Inflammatory macrophage treated with lipopolysaccharide for 4 hours (primary cell): ENCODE measurements around the gene IL23R.

Experiments used
- DNase-seq: peaks from one replicate; pipeline ENCODE4 v3.0.0-alpha.2; 2020

Gene IL23R

GRCh38 chr1:67250051-67250653, 83.9 kb downstream of the IL23R start:
- DNase-seq: no peak

- DNase-seq: no peak
Observed at GRCh38 chr1:67256291-67257172, 90.3 kb downstream of the IL23R start.

- no peak for DNase-seq
Observed at GRCh38 chr1:67257173-67257535, 90.9 kb downstream of the IL23R start.

- no peak for DNase-seq
Observed at GRCh38 chr1:67261680-67262079, 95.4 kb downstream of the IL23R start.

GRCh38 chr1:67262735-67263134, 96.5 kb downstream of the IL23R start:
- DNase-seq: no peak

GRCh38 chr1:67264152-67264551, 97.9 kb downstream of the IL23R start:
- DNase-seq: no peak

- DNase-seq: no peak
Observed at GRCh38 chr1:67264899-67265298, 98.6 kb downstream of the IL23R start.

DNA sequence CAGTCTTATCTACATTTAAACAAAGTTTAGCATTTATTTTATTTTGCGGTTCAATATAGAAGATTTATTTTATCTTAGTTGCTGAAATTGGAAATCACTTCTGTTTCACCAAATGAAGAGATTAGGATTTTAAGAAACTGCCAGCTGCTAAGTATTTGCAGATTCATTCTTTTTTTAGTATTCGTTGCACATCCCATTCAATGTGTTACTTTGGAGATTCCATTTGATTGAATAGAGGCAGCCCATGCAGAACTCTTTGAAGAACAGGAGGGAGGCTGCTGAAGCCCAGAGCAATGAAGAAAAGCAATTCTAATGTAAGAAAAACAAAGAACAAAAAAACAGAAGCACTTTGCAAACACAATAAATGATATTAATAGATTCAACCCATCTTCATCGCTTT, 102.8 kb downstream of the IL23R start:
- no peak for DNase-seq

DNA sequence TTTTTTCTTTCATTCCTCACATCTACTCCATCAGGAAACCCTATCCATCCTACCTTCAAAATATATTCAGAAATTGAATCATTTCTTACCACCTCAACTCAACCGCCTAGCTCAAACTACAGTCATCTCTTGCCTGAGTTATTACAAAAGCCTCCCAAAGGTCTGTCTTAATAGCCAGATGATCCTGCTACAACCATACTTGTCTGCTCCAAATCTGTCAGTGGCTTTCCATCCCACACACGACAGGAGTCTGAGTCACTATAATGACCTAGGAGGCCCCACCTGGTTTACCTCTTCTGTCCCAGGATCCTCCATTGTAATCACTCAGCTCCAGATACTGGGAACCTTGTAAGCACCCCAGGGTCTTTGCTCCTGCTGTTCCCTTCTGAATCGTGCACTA, 104.3 kb downstream of the IL23R start:
- DNase-seq: no peak

DNA sequence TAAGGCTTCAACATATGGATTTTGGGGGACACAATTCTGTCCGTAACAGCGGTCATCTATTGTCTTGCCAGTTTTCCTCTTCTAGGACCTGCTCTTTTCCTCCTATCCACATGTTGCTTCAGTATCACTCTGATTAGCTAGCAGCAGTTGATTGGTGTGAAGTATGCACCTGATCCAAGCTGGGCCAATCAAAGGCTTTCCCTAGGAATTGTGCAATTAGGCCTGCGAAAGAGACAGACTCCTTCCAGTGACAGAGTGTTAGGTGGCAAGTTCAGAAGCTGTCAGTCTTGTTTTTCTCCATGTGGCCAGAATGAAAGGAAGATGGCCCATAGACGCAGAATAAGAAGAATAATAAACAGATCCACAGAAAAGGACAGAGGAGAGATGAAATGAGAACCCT, 107.3 kb downstream of the IL23R start:
- no peak for DNase-seq

DNA sequence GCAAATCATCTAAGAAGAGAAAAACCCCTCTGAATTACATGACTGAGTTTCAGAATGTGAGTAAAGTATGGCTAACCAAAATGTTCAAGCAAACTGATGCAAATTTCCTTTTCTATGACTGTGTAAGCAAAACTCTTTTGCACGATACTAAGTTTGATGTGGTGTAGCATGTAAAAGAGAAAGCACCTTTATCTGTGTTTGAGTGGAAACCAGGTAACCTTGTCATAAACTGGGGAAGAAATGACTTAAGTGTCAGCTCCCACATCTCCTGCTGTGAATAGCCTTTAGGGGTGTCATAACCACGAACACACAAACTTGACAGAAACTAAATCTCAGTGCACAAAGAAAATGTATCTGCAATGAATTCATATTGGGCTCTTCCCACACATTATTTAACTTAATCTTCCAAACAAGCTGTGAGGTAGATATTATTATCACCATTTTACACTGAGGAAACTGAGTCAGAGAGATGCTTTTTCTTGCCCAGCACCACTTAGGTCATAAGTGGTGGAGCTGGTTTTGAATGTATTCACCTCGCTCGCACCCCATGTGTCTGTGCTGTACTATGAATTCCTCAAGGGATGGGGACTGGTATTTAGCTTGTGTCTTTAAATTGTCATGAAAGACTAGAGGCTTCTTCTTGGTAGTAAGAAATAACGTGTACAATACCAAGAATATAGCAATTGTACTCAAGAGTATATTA, 108.5 kb downstream of the IL23R start:
- no peak for DNase-seq

DNA sequence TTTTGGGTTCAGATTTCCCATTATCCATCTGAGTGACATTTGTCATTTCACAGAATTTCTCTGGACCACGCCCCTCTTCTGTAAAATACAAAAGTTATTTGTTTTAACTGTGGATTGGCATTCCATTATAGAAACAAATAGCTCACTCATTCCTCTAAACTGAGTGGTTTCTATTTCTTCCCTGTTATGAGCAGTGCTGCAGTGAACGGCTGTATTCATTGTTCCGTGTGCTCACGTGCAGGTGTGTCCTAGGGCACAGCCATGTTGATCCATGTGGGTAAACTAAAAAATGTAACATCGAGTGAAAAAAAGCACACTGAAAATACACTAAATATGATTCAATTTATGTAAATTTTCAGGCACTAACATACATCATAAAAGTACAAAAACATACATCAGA, 114.4 kb downstream of the IL23R start:
- no peak for DNase-seq

GRCh38 chr1:67281244-67281643, 115.0 kb downstream of the IL23R start:
- DNase-seq: no peak

DNA sequence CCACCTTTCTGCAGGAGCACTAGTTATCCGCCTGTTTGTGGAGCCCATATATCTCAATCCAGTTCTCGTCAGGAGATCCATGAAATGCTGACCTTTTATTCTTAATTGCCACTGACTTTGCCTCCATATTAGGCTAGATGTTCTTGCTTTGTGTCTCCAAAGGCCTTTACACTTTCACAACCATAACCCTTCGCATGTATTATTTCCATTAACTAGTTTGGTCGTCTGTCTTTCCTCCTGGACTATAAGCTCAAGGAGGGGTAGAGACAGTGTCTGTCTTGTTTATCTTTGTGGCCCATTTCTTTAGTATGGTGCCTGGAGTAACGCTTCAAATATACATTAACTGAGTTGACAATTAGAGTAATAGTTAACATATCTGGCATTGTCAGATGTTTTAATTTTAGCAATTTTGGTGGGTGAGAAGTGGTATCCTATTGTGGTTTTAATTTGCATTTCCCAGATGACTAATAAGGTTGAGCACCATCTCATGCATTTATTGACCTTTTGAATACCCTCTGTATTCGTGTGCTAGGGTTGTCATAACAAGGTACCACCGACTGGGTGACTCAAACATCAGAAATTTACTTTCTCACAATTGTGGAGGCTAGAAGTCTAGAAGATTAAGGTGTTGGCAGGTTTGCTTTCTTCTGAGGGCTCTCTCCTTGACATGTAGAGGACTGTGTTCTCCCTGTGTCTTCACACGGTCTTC, 119.7 kb downstream of the IL23R start:
- DNase-seq: no peak

- no peak for DNase-seq
Observed at GRCh38 chr1:67290236-67290635, 124.0 kb downstream of the IL23R start.

DNA sequence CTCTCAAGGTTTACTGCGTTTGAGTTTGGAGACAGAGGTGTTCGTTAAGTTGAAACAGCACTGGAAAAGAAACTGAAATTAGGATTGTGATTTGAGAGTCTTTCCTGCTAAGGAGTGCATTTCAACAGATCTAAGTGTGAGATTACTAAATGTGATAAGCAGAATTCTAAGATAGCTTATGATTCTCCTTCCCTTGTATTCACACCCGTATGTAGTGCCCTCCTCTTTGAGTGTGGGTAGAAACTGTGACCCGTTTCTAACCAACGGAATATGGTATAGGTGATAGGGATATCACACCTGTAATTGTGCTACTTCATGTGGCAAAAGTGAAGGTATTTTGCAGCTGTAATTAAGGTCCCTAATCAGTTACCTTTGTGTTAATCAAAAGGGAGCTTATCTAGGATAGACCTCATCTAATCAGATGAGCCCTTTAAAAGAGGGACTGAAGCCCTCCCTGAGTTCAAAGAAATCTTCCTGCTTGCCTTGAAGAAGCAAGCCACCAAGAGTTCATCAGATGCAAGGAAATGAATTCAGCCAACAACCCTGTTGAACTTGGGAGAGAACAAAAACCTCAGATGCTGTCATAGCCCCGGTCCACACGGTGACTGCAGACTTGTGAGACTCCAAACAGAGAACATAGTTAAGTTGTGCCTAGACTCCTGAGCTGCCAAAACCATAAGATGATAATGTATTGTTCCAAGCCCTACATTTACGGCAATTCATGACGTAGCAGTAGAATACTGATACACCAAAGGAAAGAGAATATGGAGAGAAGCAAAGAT, 128.8 kb downstream of the IL23R start:
- DNase-seq: no peak

GRCh38 chr1:67298762-67299161, 132.5 kb downstream of the IL23R start:
- no peak for DNase-seq

- DNase-seq: no peak
Observed at GRCh38 chr1:67299296-67299695, 133.0 kb downstream of the IL23R start.

GRCh38 chr1:67300561-67300960, 134.3 kb downstream of the IL23R start:
- no peak for DNase-seq

GRCh38 chr1:67304023-67304422, 137.8 kb downstream of the IL23R start:
- DNase-seq: no peak

DNA sequence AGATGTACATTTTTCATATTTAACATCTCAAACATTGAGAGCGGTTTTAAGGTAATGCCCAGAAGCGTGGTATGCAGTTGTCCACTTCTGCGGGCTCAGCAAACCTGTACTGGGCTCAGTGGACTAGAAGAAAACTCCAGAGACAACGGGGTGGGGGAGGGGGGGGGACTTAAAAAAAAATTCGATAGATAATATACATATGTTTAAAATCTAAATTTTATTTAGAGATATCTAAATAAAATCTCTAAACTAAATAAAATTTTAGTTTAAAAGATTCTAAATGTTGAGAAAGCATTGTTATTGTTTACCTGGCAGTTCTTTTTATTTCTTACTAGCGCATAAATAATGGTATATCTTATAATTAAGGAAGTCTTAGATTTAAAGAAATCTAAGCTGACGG, 140.3 kb downstream of the IL23R start:
- no peak for DNase-seq

DNA sequence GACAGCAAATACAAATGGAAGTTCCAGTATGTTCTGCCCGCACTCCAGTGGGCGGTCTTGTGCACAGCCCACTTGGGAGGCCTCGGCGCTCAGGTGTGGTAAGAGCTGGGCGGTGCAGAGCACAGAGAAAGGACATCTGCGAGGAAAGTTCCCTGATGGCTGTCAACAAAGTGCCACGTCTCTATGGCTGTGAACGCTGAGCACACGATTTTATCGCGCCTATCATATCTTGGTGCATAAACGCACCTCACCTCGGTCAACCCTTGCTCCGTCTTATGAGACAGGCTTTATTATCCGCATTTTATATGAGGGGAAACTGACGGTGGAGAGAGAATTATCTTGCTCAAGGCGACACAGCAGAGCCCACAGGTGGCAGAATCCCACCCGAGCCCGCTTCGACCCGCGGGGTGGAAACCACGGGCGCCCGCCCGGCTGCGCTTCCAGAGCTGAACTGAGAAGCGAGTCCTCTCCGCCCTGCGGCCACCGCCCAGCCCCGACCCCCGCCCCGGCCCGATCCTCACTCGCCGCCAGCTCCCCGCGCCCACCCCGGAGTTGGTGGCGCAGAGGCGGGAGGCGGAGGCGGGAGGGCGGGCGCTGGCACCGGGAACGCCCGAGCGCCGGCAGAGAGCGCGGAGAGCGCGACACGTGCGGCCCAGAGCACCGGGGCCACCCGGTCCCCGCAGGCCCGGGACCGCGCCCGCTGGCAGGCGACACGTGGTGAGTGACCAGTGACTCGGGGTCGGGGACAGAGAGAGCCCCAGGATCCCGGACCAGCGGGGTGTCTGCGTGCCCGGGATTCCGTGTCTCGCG, 141.2 kb downstream of the IL23R start, which contains the start of gene IL12RB2:
TSS of gene IL12RB2 (plus strand) at position 623 of the 810 bp plus-strand sequence. CDS start 12,496 bp downstream, outside the sequence.
- DNase-seq: no peak
